Measurements from ENCODE around the gene SAMD4A.
A peak's percentile ranks its signal among the peaks of the same experiment; 100 is the strongest.

The SAMD4A gene

GRCh38 chr14:54642121-54642520 lies 75.2 kb downstream of the SAMD4A start:
- H3K36me3 ChIP-seq (ENCODE audit: insufficient read depth, low read length) = no peaks in the 10 kb centered on the region
- no peaks in the 10 kb centered on the region for H3K9me3 ChIP-seq (ENCODE audit: low read length)
- no peak overlapping the region for H3K9ac ChIP-seq (ENCODE audit: low read length)
- H3K9me2 ChIP-seq (ENCODE audit: low read depth, low read length) = no peaks in the 10 kb centered on the region
- no peaks in the 10 kb centered on the region for H4K20me1 ChIP-seq (ENCODE audit: insufficient read depth, low read length)
- H3K27ac ChIP-seq (ENCODE audit: low read depth, low read length, poor library complexity, severe bottlenecking) = no peak overlapping the region
- no peak overlapping the region for H2AFZ ChIP-seq (ENCODE audit: low read length)
- H3K79me2 ChIP-seq (ENCODE audit: insufficient read depth, low read length) = no peaks in the 10 kb centered on the region
- TF ChIP-seq CTCF (IDR thresholded peaks at IDR 0.05; ENCODE audit: low read length) (no peak), EZH2 (IDR thresholded peaks at IDR 0.05; ENCODE audit: borderline replicate concordance, low read length) (no peak)
- H3K4me3 ChIP-seq (ENCODE audit: low read depth, low read length, poor library complexity, severe bottlenecking) = no peak overlapping the region
- H3F3A ChIP-seq (ENCODE audit: insufficient read depth, low read length) = no peaks in the 10 kb centered on the region
- H3K4me1 ChIP-seq (ENCODE audit: insufficient read depth, low read length, severe bottlenecking) = no peaks in the 10 kb centered on the region
- no peak overlapping the region for H3K4me2 ChIP-seq (ENCODE audit: low read length)
- no peaks in the 10 kb centered on the region for H3K27me3 ChIP-seq (ENCODE audit: insufficient read depth, low read length)

DNA sequence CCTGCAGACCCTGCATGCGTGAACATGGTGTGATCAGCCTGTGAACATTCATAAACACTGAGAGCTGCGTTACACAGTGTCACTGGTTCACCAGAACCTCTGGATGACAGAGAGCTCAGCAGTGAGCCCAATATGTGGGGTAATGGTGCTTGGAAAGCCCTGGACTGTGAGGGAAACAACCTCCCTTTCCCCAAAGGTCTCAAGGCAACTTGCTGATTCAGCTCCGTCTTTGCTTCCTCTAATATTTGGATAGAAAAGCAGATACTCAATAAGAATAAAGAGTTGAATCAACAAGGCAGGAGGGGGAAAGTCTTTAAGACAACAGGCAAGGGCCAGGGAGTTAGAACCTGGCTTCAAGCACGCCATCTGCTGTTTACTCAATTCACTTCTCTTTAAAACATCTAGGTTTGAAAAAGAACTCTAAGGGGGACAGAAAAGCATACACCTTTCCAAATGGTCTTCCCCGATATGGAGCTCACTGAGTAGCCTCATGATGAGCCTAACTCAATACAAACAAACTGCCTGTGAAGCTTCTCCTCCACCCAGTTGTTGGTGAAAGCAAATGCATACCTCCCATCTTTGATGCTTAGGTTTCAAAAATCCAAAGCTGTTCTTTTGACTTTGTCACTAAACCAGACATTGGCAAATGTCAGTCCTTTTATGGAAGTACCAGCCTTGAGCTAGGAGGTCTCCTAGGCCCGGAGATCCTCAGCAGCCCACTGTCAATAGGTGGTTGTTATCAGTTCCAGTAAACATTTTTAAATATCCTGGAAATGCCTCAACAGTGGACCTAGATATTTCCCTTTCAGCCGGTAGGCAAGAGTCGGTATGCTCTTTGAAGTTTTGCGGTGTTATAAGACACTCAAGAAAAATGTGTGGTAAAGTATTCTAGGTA lies 76.1 kb downstream of the SAMD4A start:
- Histone ChIP-seq H3K27me3 (ENCODE audit: insufficient read depth, low read length) (no peaks in the 10 kb centered on the region), H3K27ac (ENCODE audit: low read depth, low read length, poor library complexity, severe bottlenecking) (no peak overlapping the region), H3K4me2 (ENCODE audit: low read length) (no peak overlapping the region), H3F3A (ENCODE audit: insufficient read depth, low read length) (no peaks in the 10 kb centered on the region), H4K20me1 (ENCODE audit: insufficient read depth, low read length) (no peaks in the 10 kb centered on the region), H3K9me3 (ENCODE audit: low read length) (no peaks in the 10 kb centered on the region), H3K9ac (ENCODE audit: low read length) (no peak overlapping the region), H3K9me2 (ENCODE audit: low read depth, low read length) (no peaks in the 10 kb centered on the region), H3K36me3 (ENCODE audit: insufficient read depth, low read length) (no peaks in the 10 kb centered on the region), H3K4me3 (ENCODE audit: low read depth, low read length, poor library complexity, severe bottlenecking) (no peak overlapping the region), H2AFZ (ENCODE audit: low read length) (no peak overlapping the region), H3K4me1 (ENCODE audit: insufficient read depth, low read length, severe bottlenecking) (no peaks in the 10 kb centered on the region), H3K79me2 (ENCODE audit: insufficient read depth, low read length) (no peaks in the 10 kb centered on the region)
- no peak for TF ChIP-seq EZH2 (IDR thresholded peaks at IDR 0.05; ENCODE audit: borderline replicate concordance, low read length)
- TF ChIP-seq CTCF (IDR thresholded peaks at IDR 0.05; ENCODE audit: low read length) = peak; percentile 38; the same call in 1 of the 2 replicates

DNA sequence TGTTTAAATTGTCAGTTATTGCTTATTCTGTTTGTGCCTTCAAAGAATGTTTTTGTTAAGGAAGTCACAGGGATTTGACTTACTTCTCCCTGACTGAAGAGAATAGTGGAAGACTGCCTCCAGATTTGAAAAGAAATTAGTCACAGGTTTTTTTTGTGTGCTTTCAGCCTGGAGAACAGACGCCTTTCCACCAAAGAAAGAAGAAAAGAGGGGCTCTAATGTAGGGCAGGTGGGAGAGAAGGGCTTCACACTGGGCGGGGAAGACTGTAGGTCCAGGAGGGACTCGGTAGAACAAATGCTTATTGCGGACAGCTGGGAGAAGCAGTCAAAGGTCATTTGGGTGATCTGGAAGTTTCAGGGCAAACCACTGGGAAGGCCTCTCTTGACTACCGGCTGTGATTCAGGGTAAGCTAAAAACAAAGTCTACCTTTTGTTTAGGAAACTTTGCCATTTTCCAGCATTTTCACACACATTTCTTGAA lies 76.8 kb downstream of the SAMD4A start:
- no peaks in the 10 kb centered on the region for H3K27me3 ChIP-seq (ENCODE audit: insufficient read depth, low read length)
- H3K4me3 ChIP-seq (ENCODE audit: low read depth, low read length, poor library complexity, severe bottlenecking) = no peak overlapping the region
- H3K27ac ChIP-seq (ENCODE audit: low read depth, low read length, poor library complexity, severe bottlenecking) = no peak overlapping the region
- no peaks in the 10 kb centered on the region for H3K79me2 ChIP-seq (ENCODE audit: insufficient read depth, low read length)
- H3K4me1 ChIP-seq (ENCODE audit: insufficient read depth, low read length, severe bottlenecking) = no peaks in the 10 kb centered on the region
- H3K36me3 ChIP-seq (ENCODE audit: insufficient read depth, low read length) = no peaks in the 10 kb centered on the region
- H4K20me1 ChIP-seq (ENCODE audit: insufficient read depth, low read length) = no peaks in the 10 kb centered on the region
- no peak overlapping the region for H2AFZ ChIP-seq (ENCODE audit: low read length)
- TF ChIP-seq CTCF (IDR thresholded peaks at IDR 0.05; ENCODE audit: low read length) = no peak
- TF ChIP-seq EZH2 (IDR thresholded peaks at IDR 0.05; ENCODE audit: borderline replicate concordance, low read length) = no peak
- no peaks in the 10 kb centered on the region for H3K9me3 ChIP-seq (ENCODE audit: low read length)
- H3K9ac ChIP-seq (ENCODE audit: low read length) = no peak overlapping the region
- no peaks in the 10 kb centered on the region for H3K9me2 ChIP-seq (ENCODE audit: low read depth, low read length)
- H3F3A ChIP-seq (ENCODE audit: insufficient read depth, low read length) = no peaks in the 10 kb centered on the region
- no peak overlapping the region for H3K4me2 ChIP-seq (ENCODE audit: low read length)

All from OCI-LY1 (cell line).